ENCODE results near the gene FURIN.

DNA sequence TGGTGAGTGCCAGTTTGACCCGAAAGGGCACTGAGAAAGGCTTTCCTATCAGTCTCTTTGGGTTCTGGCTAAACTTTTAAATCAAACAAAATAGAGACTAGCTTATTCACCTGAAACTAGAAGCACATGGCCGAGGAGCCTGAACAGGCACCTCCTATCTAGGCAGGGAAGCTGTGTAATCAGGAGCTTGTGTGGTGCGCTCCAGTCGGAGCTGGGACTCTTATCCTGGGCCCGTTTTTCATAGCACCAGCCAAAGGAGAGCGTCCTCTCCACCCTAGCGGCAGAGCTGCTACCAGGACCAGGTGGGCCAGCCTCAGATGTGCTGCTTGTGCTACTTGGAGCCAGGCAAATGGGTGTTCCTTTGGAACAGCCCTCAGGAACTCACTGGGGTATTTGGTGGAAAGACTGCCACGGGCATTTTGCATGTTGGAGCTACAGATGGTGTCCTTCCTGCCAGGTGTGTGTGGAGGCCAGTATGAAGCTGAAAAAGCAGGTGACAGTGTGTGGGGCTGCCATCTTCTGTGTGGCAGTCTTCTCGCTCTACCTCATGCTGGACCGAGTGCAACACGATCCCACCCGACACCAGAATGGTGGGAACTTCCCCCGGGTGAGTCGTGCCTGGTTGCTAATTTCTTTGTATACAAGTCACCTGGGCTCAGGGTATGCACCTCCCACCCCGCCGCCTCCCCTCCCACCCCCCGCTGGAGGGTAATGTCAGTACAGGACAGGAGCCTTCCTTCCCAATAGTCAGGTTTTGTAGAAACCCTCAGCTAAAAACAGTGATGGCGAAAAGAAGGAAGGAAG, 35.5 kb downstream of the FURIN start:
- TF ChIP-seq TAF7 (optimal IDR thresholded peaks at IDR 0.05; ENCODE audit: borderline replicate concordance, low read depth, low read length): no peak
- no peak for TF ChIP-seq SAP30 (IDR thresholded peaks at IDR 0.05; ENCODE audit: insufficient read depth, insufficient replicate concordance, low read length)
- peak; percentile 24 to 42 (median 38); a peak in 3 of 4 replicates for TF ChIP-seq CTCF (IDR thresholded peaks at IDR 0.05; ENCODE audit: control extremely low read depth in 1 of 3, insufficient read depth in 1 of 3, low read depth in 1 of 3, low read length in 3 of 3)
- no peak for TF ChIP-seq SP1 (IDR thresholded peaks at IDR 0.05; ENCODE audit: low read depth, low read length)
- TF ChIP-seq POLR2A (IDR thresholded peaks at IDR 0.05; ENCODE audit: control extremely low read depth in 1 of 2, low read depth in 2 of 2, low read length in 2 of 2): no peak; a peak in 1 of 3 replicates
- TF ChIP-seq CBX5 (IDR thresholded peaks at IDR 0.05; ENCODE audit: low read depth, low read length): no peak
- no peak for TF ChIP-seq EP300 (IDR thresholded peaks at IDR 0.05; ENCODE audit: borderline replicate concordance in 1 of 2, low read depth in 2 of 2, low read length in 2 of 2)
- no peak for TF ChIP-seq EZH2 (IDR thresholded peaks at IDR 0.05; ENCODE audit: low read depth, low read length, severe bottlenecking)

All from H1 (cell line).